GM12878 (cell line): ENCODE results near the gene RPL7L1. TPM values are rescaled to one million over a fixed set of nuclear protein-coding genes. Genes with fewer than 3 reads are reported as not detected.

Source experiments
- ASH2L ChIP-seq: fragments of 300-600, 200-600 bp; sonication (generic); IDR thresholded peaks from 2 replicates; pipeline ENCODE4 v1.6.1; 2017; ENCODE audit warnings: low read depth, mild to moderate bottlenecking, borderline replicate concordance
- BACH1 ChIP-seq: fragments of 450-650 bp; IDR thresholded peaks from 2 replicates; pipeline ENCODE4 v1.6.1; 2017; ENCODE audit warnings: mild to moderate bottlenecking, borderline replicate concordance
- EED ChIP-seq: sonication (generic); IDR thresholded peaks from 2 replicates; pipeline ENCODE4 v1.6.1; 2016; ENCODE audit warnings: antibody characterized with exemption, low read depth
- ETV6 ChIP-seq, 2 experiments: fragments of 450-650 bp in 1 of 2; IDR thresholded peaks in 1 of 2; conservative IDR thresholded peaks in 1 of 2; 2 replicates each; pipeline ENCODE4 v1.6.1; 2014; ENCODE audit warnings: antibody characterized with exemption in 1 of 2, borderline replicate concordance in 1 of 2, low read depth in 1 of 2, mild to moderate bottlenecking in 1 of 2, moderate library complexity in 1 of 2
- HDGF ChIP-seq: fragments of 450-650 bp; IDR thresholded peaks from 2 replicates; pipeline ENCODE4 v1.6.1; 2016; ENCODE audit warnings: antibody characterized with exemption
- IRF4 ChIP-seq: IDR thresholded peaks from 2 replicates; pipeline ENCODE4 v1.6.1; 2011; ENCODE audit warnings: low read depth, low read length
- MTA3 ChIP-seq: IDR thresholded peaks from 2 replicates; pipeline ENCODE4 v1.6.1; 2012; ENCODE audit warnings: low read length, inconsistent platforms, borderline replicate concordance
- MYB ChIP-seq: fragments of 150-350 bp; IDR thresholded peaks from 2 replicates; pipeline ENCODE4 v1.6.1; 2014; ENCODE audit warnings: mild to moderate bottlenecking, low read depth, low read length, borderline replicate concordance
- PAX5 ChIP-seq: IDR thresholded peaks from 2 replicates; pipeline ENCODE4 v1.6.1; 2011; ENCODE audit warnings: low read depth, low read length, borderline replicate concordance
- RUNX3 ChIP-seq: IDR thresholded peaks from 2 replicates; pipeline ENCODE4 v1.6.1; 2012; ENCODE audit warnings: low read length, inconsistent platforms
- SPI1 ChIP-seq: IDR thresholded peaks from 2 replicates; pipeline ENCODE4 v1.6.1; 2011; ENCODE audit warnings: low read depth, mild to moderate bottlenecking, low read length, moderate library complexity, borderline replicate concordance; ENCODE audit not compliant: insufficient read depth
- STAT1 ChIP-seq: fragments of 450-650 bp; conservative IDR thresholded peaks from 2 replicates; pipeline ENCODE4 v1.6.1; 2014; ENCODE audit warnings: antibody characterized with exemption, mild to moderate bottlenecking
- TBL1XR1 ChIP-seq: IDR thresholded peaks from 2 replicates; pipeline ENCODE4 v1.6.1; 2012; ENCODE audit warnings: low read depth, low read length, improper control_type of control experiment
- TCF12 ChIP-seq: IDR thresholded peaks from 2 replicates; pipeline ENCODE4 v1.6.1; 2011; ENCODE audit warnings: low read depth, mild to moderate bottlenecking, low read length
- TCF3 ChIP-seq: IDR thresholded peaks from 2 replicates; pipeline ENCODE4 v1.6.1; 2012; ENCODE audit warnings: low read depth, mild to moderate bottlenecking, low read length, borderline replicate concordance; ENCODE audit not compliant: insufficient read depth
- ZNF217 ChIP-seq: fragments of 450-650 bp; IDR thresholded peaks from 2 replicates; pipeline ENCODE4 v1.6.1; 2017; ENCODE audit warnings: antibody characterized with exemption, mild to moderate bottlenecking
- polyA plus RNA-seq, 11 experiments: library from polyadenylated mRNA; depleted of rRNA in 4 of 11; unstranded in 6 of 11; stranded (reverse) in 5 of 11; fragments of >200 nt; fragmentation: Nextera tagmentation in 4 of 11; fragmentation: Illumina TruSeq in 1 of 11; extraction: Ambion mirVana in 4 of 11; extraction: Trizol in 1 of 11; gene quantifications; 1 replicate in 1 of 11; 2 replicates in 10 of 11; pipeline versions ENCODE4 v1.2.1 to v1.2.3, GENCODE V29; 2011 to 2016; ENCODE audit warnings: inconsistent platforms in 2 of 11, missing spikeins in 2 of 11, low read depth in 1 of 11
- total RNA-seq, 4 experiments: library from RNA; depleted of rRNA in 3 of 4; stranded (reverse); fragments of >200 nt in 3 of 4; fragmentation: Illumina TruSeq in 1 of 4; extraction: Trizol in 1 of 4; gene quantifications; 2 replicates each; pipeline versions ENCODE4 v1.2.1 to v1.2.3, GENCODE V29; 2013 to 2021
- TF ChIP-seq, protein P1 (sequence below): IDR thresholded peaks from 2 replicates; pipeline ENCODE4 v1.6.1; 2012; ENCODE audit warnings: low read depth, low read length, improper control_type of control experiment
- TF ChIP-seq, protein P2 (sequence below): IDR thresholded peaks from 2 replicates; pipeline ENCODE4 v1.6.1; 2012; ENCODE audit warnings: low read length, inconsistent platforms
- TF ChIP-seq, protein P3 (sequence below): fragments of 450-650 bp; conservative IDR thresholded peaks from 2 replicates; pipeline ENCODE4 v1.6.1; 2017; ENCODE audit warnings: mild to moderate bottlenecking, moderate library complexity
- TF ChIP-seq, protein P4 (sequence below): fragments of 450-650 bp; IDR thresholded peaks from 2 replicates; pipeline ENCODE4 v1.6.1; 2014; ENCODE audit warnings: mild to moderate bottlenecking
- TF ChIP-seq, protein P5 (sequence below): IDR thresholded peaks from 2 replicates; pipeline ENCODE4 v1.6.1; 2011; ENCODE audit warnings: low read depth, mild to moderate bottlenecking, low read length, moderate library complexity, borderline replicate concordance; ENCODE audit errors: extremely low read depth
- TF ChIP-seq, protein P6 (sequence below): fragments of 450-650 bp; IDR thresholded peaks from 2 replicates; pipeline ENCODE4 v1.6.1; 2018; ENCODE audit warnings: borderline replicate concordance, mild to moderate bottlenecking; ENCODE audit not compliant: partially characterized antibody

The RPL7L1 gene
- total and polyA plus RNA-seq, 10 of the 15 experiments (the other 5 are each of a cell fraction or from before 2014, with no cell fraction given): 54.1 to 154 (median 104) TPM

DNA sequence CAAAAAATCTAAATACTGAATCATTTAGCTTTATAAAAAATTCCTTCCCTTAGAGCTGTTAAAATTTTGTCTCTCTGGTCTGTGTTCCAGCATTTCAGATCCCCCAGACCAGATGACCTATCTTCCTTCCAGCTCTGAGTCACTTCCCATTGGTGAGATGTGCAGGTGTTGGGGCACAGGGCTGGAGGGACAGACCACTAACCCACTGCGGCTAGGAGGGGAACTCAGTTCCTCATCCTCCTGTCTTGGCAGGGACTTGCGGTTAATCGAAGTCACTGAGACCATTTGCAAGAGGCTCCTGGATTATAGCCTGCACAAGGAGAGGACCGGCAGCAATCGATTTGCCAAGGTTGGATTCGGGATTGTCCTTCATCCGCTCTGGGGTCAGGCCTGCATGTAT, 55.9 kb downstream of the RPL7L1 start (continued):
- TF ChIP-seq, protein P1, sequence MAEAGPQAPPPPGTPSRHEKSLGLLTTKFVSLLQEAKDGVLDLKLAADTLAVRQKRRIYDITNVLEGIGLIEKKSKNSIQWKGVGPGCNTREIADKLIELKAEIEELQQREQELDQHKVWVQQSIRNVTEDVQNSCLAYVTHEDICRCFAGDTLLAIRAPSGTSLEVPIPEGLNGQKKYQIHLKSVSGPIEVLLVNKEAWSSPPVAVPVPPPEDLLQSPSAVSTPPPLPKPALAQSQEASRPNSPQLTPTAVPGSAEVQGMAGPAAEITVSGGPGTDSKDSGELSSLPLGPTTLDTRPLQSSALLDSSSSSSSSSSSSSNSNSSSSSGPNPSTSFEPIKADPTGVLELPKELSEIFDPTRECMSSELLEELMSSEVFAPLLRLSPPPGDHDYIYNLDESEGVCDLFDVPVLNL: no peak
- TF ChIP-seq, protein P2, sequence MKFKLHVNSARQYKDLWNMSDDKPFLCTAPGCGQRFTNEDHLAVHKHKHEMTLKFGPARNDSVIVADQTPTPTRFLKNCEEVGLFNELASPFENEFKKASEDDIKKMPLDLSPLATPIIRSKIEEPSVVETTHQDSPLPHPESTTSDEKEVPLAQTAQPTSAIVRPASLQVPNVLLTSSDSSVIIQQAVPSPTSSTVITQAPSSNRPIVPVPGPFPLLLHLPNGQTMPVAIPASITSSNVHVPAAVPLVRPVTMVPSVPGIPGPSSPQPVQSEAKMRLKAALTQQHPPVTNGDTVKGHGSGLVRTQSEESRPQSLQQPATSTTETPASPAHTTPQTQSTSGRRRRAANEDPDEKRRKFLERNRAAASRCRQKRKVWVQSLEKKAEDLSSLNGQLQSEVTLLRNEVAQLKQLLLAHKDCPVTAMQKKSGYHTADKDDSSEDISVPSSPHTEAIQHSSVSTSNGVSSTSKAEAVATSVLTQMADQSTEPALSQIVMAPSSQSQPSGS: peak; percentile 27; the same call in 1 of the 2 replicates
- TF ChIP-seq BACH1 (no peak), MYB (no peak), TCF12 (peak; percentile 83), ZNF217 (no peak), IRF4 (peak; percentile 52; the same call in 1 of the 2 replicates), TBL1XR1 (no peak), SPI1 (peak; percentile 88), HDGF (no peak), PAX5 (peak; percentile 62; the same call in 1 of the 2 replicates), STAT1 (no peak), EED (peak; percentile 67; the same call in 1 of the 2 replicates), TCF3 (0 out of 2 replicates have a peak, but pooled peaks have one; percentile 22), MTA3 (0 out of 2 replicates have a peak, but pooled peaks have one; percentile 66), ETV6 (conservative IDR thresholded peaks at IDR 0.05 in 1 of 2, IDR thresholded peaks at IDR 0.05 in 1 of 2; ENCODE audit: borderline replicate concordance in 1 of 2, low read depth in 1 of 2) (peak in 1 of 2 experiments; percentile 68; a peak in 2 of 4 replicates), RUNX3 (peak; percentile 90), ASH2L (no peak)
- TF ChIP-seq, protein P3, sequence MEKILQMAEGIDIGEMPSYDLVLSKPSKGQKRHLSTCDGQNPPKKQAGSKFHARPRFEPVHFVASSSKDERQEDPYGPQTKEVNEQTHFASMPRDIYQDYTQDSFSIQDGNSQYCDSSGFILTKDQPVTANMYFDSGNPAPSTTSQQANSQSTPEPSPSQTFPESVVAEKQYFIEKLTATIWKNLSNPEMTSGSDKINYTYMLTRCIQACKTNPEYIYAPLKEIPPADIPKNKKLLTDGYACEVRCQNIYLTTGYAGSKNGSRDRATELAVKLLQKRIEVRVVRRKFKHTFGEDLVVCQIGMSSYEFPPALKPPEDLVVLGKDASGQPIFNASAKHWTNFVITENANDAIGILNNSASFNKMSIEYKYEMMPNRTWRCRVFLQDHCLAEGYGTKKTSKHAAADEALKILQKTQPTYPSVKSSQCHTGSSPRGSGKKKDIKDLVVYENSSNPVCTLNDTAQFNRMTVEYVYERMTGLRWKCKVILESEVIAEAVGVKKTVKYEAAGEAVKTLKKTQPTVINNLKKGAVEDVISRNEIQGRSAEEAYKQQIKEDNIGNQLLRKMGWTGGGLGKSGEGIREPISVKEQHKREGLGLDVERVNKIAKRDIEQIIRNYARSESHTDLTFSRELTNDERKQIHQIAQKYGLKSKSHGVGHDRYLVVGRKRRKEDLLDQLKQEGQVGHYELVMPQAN: no peak
- TF ChIP-seq, protein P4, sequence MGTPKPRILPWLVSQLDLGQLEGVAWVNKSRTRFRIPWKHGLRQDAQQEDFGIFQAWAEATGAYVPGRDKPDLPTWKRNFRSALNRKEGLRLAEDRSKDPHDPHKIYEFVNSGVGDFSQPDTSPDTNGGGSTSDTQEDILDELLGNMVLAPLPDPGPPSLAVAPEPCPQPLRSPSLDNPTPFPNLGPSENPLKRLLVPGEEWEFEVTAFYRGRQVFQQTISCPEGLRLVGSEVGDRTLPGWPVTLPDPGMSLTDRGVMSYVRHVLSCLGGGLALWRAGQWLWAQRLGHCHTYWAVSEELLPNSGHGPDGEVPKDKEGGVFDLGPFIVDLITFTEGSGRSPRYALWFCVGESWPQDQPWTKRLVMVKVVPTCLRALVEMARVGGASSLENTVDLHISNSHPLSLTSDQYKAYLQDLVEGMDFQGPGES: no peak
- TF ChIP-seq, protein P5, sequence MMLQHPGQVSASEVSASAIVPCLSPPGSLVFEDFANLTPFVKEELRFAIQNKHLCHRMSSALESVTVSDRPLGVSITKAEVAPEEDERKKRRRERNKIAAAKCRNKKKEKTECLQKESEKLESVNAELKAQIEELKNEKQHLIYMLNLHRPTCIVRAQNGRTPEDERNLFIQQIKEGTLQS: no peak
- TF ChIP-seq, protein P6, sequence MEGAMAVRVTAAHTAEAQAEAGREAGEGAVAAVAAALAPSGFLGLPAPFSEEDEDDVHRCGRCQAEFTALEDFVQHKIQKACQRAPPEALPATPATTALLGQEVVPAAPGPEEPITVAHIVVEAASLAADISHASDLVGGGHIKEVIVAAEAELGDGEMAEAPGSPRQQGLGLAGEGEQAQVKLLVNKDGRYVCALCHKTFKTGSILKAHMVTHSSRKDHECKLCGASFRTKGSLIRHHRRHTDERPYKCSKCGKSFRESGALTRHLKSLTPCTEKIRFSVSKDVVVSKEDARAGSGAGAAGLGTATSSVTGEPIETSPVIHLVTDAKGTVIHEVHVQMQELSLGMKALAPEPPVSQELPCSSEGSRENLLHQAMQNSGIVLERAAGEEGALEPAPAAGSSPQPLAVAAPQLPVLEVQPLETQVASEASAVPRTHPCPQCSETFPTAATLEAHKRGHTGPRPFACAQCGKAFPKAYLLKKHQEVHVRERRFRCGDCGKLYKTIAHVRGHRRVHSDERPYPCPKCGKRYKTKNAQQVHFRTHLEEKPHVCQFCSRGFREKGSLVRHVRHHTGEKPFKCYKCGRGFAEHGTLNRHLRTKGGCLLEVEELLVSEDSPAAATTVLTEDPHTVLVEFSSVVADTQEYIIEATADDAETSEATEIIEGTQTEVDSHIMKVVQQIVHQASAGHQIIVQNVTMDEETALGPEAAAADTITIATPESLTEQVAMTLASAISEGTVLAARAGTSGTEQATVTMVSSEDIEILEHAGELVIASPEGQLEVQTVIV: no peak
